Endothelial cell of hepatic sinusoid (primary cell): ENCODE data around the gene GPD1L.

Source experiments
- in situ Hi-C: cut with HindIII; loops from 2 replicates; pipeline ENCODE4 v1.10.0; 2017; ENCODE audit warnings: low sequenced_read_pairs

GPD1L gene

GRCh38 chr3:32132121-32132520 lies 25.7 kb downstream of the GPD1L start:
- in situ Hi-C loops: no loop called here

- in situ Hi-C loops: no loop called here
Observed at GRCh38 chr3:32132706-32133105, 26.3 kb downstream of the GPD1L start.

GRCh38 chr3:32136703-32137102 lies 30.3 kb downstream of the GPD1L start:
- in situ Hi-C loops: no loop called here

- in situ Hi-C loops: no loop called here
Observed at GRCh38 chr3:32137870-32138269, 31.4 kb downstream of the GPD1L start.

- in situ Hi-C loops: no loop called here
Observed at GRCh38 chr3:32138545-32139104, 32.2 kb downstream of the GPD1L start.

- in situ Hi-C loops: no loop called here
Observed at GRCh38 chr3:32140943-32141342, 34.5 kb downstream of the GPD1L start.

- in situ Hi-C loops: no loop called here
Observed at GRCh38 chr3:32143849-32144757, 37.7 kb downstream of the GPD1L start.

- in situ Hi-C loops: no loop called here
Observed at GRCh38 chr3:32146746-32147211, 40.4 kb downstream of the GPD1L start.

GRCh38 chr3:32147509-32147908 lies 41.1 kb downstream of the GPD1L start:
- in situ Hi-C loops: no loop called here

- in situ Hi-C loops: no loop called here
Observed at GRCh38 chr3:32147933-32148332, 41.5 kb downstream of the GPD1L start.

GRCh38 chr3:32148351-32148750 lies 41.9 kb downstream of the GPD1L start:
- in situ Hi-C loops: no loop called here

- in situ Hi-C loops: no loop called here
Observed at GRCh38 chr3:32153414-32154204, 47.2 kb downstream of the GPD1L start.

- in situ Hi-C loops: no loop called here
Observed at GRCh38 chr3:32154205-32154579, 47.8 kb downstream of the GPD1L start.

- in situ Hi-C loops: no loop called here
Observed at GRCh38 chr3:32155117-32155516, 48.7 kb downstream of the GPD1L start.

GRCh38 chr3:32157600-32158264 lies 51.3 kb downstream of the GPD1L start:
- in situ Hi-C loops: no loop called here

GRCh38 chr3:32160706-32161214 lies 54.3 kb downstream of the GPD1L start:
- in situ Hi-C loops: no loop called here

- in situ Hi-C loops: no loop called here
Observed at GRCh38 chr3:32165442-32165841, 59.0 kb downstream of the GPD1L start.

GRCh38 chr3:32166654-32167053 lies 60.2 kb downstream of the GPD1L start:
- in situ Hi-C loops: no loop called here

GRCh38 chr3:32172420-32172819 lies 66.0 kb downstream of the GPD1L start:
- in situ Hi-C loops: loop anchor here (5.0 to 10.0 kb wide), 2 partner anchors 70 to 502 kb away; no protein-coding TSS in a partner anchor

GRCh38 chr3:32175607-32176197 lies 69.3 kb downstream of the GPD1L start:
- in situ Hi-C loops: loop anchor here (10.0 to 25.0 kb wide), 2 partner anchors 137 to 499 kb away; no protein-coding TSS in a partner anchor
